HT-29 (cell line): ENCODE results near the gene MMP15. TPM values are rescaled to one million over a fixed set of nuclear protein-coding genes. Genes with fewer than 3 reads are reported as not detected.

Experiments used
- DNase-seq: peaks from one replicate; pipeline ENCODE4 v3.0.0-alpha.2; 2015; ENCODE audit warnings: low spot score
- total RNA-seq: library from RNA; depleted of rRNA; stranded (reverse); fragments of >200 nt; shearing (Covaris generic); gene quantifications from 2 replicates; pipeline ENCODE4 v1.2.3, GENCODE V29; 2014

MMP15 gene
- total RNA-seq, 1 experiment from 2014 or later = 94.1 TPM

DNA sequence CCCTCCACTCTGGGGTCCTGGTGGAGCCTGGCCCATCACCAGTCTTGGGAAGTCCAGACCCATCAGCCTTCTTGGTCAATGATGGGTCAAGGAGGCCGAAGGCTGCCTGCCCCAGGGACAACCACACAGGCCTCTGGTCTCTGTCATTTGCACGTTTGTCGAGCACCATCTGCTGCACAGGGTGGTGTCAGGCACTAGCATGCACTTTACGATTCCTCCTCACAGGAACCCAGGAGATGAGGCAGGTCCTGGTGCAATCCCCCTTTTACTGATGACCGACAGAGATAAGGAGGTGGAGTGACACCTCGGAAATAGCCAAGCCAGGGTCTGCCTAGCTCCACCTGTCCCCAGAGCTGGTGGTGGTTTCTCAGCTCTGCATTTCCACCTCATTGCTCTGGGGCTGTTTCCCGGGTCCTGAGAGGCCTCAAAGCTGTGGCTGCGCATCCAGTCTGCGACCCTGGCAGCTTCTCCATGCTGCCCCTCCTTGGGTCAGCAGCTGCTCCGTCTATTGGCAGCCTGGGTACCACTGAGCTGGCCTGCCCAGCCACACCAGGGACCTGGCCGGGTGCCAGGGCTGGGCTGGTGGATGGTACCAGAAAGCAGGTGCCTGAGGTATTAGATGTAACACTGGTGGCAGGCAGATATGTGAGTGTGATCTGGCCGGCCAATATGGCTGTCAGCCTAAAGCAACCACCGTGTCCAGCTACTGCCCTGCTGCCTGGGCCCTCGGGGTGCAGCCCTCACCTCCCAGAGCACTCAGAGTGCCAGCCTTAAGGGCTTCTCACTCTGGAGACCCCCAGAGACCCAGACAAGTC lies 10.0 kb downstream of the MMP15 start:
- DNase-seq = no peak

DNA sequence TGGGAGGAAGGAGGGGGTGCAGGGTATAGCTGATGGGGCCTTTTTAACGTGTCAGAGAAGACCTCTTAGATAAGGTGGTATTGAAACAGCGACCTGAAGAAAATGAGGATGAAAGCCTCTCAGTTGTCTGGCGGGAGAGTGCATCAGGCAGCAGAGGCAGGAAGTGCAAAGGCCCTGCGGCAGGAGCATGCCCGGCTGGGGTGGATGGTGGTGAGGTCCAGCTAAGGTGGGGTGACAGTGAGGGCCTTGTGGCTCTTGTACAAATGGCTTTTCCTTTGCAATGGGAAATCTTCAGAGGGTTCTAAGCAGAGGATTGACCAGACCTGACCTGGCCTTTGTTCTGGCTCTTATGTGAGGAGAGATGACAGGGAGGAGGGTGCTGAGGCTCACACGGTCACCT lies 11.4 kb downstream of the MMP15 start:
- DNase-seq = no peak

DNA sequence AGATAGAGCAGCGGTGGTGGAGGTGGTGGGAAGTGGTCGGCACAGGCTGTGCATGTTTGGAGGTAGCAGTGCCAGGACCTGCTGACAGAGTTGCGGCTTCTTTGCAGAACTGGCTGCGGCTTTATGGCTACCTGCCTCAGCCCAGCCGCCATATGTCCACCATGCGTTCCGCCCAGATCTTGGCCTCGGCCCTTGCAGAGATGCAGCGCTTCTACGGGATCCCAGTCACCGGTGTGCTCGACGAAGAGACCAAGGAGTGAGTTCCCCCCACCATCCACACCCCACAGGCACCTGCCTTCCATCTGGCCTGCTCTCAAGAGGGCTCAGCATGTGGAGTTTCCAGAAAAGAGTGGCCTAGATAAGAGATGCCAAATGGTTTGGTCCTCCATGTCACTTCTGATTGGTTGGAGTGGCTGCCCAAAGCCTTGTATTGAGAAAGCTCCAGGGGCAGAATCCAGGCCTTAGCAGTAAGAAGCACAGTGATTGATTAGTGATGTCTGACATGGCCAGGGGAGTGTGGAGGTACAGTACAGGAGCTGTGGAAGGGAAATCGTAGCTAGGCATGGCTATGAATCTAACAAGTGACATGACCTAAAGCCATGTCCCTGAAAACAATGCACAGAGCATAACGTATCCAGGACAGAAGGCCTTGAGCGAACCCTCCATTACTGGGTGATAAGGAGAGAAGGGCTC lies 12.0 kb downstream of the MMP15 start:
- DNase-seq = no peak

DNA sequence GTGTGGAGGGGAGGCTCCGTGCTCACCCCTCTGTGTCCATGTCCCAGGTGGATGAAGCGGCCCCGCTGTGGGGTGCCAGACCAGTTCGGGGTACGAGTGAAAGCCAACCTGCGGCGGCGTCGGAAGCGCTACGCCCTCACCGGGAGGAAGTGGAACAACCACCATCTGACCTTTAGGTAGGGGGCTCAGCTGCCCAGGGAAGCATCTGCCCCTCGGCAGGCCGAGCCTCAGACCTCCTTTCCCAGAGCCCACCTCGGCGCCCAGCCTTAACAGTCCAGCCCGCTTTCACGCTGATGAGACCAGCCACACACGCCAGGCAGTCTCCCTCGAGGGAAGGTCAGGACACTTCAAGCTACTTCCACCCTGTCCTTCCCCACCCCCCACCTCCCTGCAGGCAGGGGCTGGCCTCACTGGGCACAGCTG lies 12.7 kb downstream of the MMP15 start:
- no peak for DNase-seq

DNA sequence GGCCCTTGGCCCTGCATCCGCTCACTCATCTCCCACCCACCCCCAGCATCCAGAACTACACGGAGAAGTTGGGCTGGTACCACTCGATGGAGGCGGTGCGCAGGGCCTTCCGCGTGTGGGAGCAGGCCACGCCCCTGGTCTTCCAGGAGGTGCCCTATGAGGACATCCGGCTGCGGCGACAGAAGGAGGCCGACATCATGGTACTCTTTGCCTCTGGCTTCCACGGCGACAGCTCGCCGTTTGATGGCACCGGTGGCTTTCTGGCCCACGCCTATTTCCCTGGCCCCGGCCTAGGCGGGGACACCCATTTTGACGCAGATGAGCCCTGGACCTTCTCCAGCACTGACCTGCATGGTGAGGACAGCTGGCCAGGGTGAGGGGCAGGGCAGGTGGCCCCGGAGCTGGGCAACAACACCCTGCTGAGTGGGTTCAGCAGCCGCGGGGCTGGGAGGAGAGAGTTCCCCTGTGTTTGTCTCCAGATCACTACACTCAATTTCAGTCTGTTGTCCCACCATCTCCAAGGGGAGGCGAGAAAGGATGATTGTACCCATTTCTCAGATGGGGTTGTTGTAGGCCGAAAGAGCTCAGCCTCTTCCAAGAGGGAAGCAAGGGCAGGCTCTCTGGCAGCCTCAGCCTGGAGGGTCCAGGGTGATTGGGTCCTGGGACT lies 14.4 kb downstream of the MMP15 start:
- no peak for DNase-seq

DNA sequence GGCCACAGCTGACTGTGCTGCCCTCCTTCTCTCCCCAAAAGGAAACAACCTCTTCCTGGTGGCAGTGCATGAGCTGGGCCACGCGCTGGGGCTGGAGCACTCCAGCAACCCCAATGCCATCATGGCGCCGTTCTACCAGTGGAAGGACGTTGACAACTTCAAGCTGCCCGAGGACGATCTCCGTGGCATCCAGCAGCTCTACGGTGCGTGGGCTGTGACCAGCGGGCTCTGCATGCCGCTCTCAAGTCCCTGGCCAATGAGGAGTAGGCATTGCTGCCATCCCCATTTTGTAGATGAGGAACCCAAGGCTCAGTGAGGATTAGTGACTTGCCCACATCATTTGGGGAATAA lies 14.9 kb downstream of the MMP15 start:
- no peak for DNase-seq

DNA sequence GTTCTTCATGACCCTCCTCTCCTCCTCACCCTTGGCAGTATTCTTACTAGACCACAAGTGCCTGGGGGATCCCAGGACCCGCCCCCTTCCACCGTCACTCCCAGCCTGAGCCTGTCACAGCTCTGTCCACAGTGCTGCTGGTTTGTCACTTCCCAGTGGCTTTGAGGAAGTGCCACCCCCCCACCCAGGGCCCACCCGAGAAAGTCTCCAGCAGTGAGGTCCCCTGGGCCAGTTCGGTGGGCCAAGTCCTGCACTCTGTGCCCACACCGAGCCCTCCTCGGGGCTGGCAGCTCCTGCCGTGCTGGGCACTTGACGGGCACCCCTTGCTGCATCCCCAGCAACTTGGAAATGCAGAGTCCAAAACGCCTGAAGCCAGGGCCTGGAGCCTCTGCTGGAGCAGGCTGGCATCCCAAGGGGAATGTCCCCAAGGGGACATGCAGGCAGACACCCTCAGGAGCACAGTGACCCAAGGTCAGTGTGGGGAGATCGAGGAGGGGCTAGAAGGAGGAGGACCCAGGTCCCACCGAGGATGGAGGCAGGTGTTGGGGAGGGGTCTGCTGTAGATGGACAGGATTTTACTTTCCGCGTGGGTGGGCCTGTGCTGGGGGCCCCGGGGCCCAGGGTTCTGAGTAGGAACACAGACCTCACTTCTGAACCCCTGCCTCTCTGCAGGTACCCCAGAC lies 15.5 kb downstream of the MMP15 start:
- no peak for DNase-seq

DNA sequence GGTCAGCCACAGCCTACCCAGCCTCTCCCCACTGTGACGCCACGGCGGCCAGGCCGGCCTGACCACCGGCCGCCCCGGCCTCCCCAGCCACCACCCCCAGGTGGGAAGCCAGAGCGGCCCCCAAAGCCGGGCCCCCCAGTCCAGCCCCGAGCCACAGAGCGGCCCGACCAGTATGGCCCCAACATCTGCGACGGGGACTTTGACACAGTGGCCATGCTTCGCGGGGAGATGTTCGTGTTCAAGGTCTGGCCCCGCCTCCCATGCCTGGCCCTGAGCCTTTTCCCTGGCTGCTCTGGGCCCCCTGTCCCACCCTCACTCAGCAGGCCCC lies 16.0 kb downstream of the MMP15 start:
- DNase-seq = no peak

DNA sequence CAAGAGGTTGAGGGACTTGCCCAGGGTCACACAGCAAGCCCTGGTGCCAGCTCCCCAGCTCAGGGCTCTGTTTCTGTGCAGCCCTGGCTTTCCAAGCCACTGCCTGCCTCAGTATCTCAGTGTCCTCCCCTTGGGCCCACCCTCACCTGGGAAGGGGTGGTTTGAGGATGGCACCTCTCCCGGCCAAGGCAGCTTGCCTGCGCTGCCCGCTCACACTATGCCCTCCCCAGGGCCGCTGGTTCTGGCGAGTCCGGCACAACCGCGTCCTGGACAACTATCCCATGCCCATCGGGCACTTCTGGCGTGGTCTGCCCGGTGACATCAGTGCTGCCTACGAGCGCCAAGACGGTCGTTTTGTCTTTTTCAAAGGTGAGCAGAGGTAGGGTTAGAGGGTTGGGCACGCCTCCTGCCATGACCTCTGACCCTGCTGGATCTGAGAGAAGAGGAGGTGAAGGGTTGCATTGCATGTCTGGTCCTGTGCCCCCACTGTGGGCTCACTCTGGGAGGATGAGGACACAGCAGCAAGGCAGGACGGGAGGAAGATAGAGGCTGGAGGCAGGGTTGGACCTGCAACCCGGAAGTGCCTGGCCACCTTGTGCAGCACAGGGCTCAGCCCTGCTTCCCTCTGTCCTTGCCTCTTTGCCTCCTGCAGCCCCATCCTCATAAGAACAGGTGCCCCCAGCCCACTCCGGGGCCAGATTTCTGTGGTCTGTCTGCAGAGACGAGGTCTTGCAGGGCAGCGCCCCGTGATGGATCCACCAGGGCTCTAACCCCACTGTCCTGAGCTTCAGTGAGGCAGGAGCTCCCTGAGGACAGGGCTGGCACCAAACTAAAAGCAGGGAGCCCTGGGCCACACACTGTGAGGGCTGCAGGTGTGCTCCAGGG lies 16.7 kb downstream of the MMP15 start:
- no peak for DNase-seq

DNA sequence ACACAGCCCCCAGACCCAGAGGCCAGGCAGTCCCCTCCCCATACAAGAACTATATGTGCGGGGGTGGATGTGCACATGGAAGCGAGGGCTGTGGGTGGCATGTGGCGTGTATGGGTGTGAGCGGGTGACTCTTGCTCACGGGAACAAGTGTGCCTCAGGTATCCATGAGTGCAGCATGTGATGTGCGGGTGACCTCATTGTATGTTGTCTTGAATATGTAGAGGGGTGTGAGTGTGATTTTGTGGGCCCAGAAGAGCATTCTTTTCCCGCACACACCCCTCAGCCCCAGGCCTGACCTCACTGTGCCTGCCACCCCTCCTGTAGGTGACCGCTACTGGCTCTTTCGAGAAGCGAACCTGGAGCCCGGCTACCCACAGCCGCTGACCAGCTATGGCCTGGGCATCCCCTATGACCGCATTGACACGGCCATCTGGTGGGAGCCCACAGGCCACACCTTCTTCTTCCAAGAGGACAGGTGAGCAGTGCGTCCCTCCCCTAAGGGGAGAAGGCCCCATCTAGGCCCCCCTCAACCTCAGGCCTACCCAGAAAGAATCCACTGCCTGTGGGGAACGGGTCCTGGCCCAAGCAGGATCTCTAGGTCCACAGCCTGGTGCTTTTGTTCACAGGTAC lies 17.4 kb downstream of the MMP15 start:
- DNase-seq = no peak

DNA sequence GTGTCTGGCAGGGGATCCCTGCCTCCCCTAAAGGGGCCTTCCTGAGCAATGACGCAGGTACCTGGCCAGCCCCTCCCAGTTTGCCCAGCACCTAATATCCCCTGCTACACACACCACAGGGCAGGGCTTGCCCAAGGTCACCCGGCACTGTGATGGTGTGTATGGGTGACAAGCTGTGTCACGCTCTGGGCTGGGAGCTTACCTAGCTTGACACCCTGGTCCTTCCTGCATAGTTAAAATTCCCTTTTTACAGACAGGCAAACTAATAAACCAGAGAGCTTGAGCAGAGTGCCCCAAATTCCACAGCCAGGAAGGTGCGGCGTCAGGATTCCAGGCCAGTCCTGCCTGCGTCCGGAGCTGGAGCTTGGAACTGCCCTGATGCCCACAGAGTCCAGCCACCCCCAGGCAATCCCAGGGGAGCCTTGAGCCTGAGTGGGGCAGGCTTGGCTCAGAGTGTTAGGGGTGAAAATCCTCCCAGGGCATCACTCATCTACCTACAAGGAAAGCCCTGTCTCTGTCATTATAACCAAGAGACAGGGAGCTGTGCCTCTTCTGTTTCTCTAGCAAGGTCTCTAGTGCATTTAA lies 18.1 kb downstream of the MMP15 start:
- no peak for DNase-seq

DNA sequence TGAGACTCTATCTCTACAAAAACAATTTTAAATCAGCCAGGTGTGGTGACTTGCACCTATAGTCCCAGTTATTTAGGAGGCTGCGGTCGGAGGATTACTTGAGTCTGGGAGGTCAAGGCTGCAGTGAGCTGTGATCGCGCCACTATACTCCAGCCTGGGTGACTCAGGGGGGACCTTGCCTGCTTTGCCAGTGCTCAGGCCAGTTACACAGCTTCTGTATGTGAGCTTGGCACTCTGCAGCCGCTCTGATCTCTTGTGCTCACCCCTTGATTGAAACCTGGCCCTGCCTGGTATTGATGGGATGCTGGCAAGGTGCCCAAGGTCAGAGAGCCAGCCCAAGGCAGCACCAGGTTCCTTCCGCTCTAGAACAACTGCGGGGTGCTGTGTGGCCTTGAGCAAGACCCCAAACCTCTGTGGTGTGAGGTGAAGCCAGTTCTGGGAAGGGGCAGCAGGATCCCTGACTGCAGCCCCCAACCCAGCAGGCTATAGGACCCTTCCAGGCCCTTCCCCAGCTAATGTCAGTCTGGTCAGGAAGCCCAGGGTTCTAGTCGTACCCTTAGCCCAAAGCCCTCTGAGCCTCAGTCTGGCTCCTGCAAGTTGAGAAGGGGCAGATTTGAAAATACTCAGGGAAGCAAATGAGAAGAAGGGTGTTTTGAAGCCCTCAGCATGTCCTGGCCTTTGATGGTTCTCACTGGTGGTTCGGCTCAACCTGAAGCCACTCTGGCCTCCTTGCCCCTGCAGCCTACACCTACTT lies 18.9 kb downstream of the MMP15 start:
- no peak for DNase-seq

DNA sequence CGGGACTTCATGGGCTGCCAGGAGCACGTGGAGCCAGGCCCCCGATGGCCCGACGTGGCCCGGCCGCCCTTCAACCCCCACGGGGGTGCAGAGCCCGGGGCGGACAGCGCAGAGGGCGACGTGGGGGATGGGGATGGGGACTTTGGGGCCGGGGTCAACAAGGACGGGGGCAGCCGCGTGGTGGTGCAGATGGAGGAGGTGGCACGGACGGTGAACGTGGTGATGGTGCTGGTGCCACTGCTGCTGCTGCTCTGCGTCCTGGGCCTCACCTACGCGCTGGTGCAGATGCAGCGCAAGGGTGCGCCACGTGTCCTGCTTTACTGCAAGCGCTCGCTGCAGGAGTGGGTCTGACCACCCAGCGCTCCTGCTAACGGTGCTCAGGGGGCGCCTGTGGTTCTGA lies 19.5 kb downstream of the MMP15 start:
- DNase-seq = no peak

DNA sequence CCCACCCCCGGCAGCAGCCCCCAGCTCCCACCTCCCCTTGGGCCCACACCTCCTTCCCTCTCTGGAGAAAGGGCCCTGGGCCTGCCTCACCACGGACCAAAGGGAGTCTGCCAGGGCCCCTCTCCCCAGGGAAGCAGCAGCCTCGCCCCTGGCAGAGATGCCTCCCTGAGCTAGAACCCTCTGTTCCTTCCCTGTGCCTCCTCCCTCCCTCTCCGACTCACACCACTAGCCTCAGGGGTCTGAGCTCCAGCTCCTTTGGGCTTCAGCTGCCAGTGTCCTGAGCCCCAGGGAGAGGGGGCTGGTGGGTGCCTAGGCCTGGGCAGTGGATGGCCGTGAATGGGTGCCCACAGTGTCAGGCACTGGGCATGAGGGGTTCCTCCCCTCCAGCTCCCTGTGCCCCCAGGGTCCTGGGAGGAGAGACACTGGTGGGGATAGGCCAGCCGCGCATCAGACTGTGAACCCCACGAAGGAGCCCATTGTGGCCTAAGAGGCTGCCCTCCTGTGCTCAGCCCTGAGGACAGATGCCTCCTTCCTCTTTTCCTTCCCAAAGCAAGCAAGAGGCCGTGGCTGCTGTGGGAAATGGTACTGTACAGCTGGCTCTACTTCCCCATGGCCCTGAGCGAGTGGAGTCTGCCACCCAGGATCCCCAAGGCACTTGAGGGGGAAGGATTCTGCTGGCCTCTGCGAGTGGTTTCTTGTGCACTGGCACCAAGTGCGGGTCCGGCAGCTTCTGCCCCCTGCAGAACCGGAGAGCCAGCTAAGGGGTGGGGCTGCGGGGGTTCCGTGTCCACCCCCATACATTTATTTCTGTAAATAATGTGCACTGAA lies 20.7 kb downstream of the MMP15 start:
- DNase-seq = no peak

DNA sequence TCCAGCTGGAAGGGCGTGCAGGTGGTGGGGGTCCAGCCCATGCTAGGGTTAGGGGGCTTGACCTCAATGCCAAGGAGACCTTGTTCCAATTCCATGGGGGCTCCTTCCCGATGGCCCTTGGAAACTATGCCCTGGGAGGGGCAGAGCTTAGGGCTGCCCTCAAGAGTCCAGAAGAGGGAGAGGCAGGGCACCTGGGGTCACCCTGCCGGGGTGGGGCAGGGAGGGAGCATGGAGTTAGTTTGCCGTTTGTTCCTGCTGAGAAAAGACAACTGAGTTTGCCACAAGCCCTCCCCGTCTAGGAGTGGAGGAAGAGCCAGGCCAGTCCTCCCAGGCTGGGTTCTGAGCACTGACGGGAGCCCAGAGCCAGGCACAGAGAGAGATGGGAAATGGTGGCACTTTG lies 21.4 kb downstream of the MMP15 start:
- peak; percentile 32 for DNase-seq

DNA sequence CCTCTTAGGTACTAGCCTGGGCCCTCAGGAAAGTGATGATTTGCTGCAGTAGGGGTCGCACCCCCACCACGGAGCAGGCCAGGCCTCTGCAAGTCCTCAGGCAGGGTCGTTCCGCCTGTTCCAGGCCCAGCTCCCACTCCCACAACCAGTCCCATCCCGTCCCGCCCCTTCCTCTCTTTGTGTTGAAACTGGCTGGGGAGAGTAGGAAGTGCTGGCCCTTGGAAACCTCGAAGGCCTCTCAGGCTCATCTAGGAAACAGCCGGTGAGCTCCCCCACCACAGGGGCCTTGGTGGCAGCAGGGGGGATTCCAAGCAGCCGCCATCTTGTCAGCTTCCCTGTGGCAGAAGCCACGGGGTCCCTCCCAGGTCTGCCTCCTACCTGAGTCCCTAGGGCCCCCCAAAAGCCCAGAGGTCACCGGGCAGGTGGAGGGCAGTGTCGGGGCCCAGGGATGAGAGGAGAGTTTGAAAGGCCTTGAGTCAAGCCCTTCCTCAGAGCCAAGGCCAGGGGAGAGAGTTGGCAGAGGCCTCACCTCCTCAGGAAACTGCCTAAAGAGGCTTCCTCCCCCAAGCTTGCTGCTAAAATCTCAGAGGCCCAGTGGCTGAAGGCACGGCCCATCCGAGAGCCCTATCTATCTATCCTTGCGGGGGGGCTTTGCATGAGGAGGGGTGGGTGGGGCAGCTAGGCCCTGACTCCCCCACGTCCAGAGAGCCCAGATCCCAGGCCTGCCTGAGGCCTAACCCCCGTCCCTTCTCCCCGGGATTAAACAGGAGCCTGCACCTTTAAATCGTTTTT lies 22.2 kb downstream of the MMP15 start:
- no peak for DNase-seq

DNA sequence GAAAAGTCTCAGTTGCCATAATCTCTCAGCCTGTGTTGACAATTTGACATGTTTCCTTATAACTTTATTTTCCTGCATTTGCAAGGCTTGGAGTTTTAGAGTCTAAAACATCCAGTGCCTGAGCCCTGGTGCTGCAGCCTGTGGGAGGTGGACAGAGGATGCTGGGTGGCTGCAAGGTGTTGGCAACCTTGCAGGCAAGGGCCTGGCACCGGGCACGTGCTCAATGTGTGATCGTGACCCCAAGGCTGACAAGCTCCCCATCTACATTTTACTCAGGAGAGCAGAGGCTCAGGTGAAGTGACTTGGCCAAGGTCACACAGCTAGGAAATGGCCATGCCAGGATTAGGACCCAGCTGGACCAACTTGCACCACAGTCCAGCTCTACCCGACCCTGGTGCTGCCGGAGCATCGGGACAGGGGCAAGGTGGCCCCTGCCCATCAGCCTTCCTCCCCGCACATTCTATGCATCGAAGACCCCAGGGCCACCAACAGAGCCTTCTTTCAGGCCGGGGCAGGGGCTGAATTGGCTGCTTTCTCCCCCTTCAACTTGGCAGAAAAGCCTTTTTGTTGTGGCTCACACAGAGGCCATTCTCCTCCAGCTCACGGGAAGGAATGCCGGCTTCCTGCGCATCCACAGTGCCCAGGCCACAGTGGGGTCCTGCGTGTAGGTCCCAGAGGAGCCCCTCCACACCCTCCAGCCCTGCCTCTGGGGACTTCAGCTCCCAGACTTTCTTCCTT lies 23.1 kb downstream of the MMP15 start:
- no peak for DNase-seq
